Skeletal muscle cell (primary cell): ENCODE measurements around the gene MC1R.
"Not testable (repeated sequence)": the region's sequence is repeated elsewhere in the genome, so short reads cannot be mapped to it uniquely, and the experiment has no call there.

Source experiments
- DNase-seq: peaks from one replicate; pipeline ENCODE4 v3.0.0-alpha.2; 2010; ENCODE audit warnings: low read depth
- H3K4me3 ChIP-seq: 2 replicates; pipeline ENCODE4 v1.5.1; 2011; ENCODE audit warnings: low read depth, mild to moderate bottlenecking, control low read depth, low read length, moderate library complexity

MC1R gene

DNA sequence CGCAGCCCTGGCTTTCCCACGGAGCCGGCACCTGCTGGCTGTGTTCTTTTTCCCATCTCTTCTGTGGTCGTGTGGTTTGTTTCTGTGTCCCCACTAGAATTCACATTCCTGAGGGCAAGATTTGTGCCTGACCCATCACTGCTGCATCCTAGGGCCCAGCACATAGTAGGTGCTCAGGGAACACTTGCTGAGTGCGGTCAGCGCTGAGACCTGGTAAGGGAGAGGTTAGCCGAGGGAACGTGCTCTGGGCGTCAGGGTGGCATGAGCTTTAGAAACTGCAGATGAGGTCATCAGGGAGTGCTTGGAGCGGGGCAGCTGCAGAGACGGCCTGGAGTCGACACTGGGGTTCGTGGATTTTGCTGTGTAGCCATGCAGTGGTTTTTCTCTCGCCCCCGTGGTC is 35.8 kb downstream of the MC1R start:
- no peak overlapping the region for H3K4me3 ChIP-seq
- DNase-seq, result no peak

GRCh38 chr16:89955001-89955685 is 36.5 kb downstream of the MC1R start:
- no peak overlapping the region for H3K4me3 ChIP-seq
- no peak for DNase-seq

DNA sequence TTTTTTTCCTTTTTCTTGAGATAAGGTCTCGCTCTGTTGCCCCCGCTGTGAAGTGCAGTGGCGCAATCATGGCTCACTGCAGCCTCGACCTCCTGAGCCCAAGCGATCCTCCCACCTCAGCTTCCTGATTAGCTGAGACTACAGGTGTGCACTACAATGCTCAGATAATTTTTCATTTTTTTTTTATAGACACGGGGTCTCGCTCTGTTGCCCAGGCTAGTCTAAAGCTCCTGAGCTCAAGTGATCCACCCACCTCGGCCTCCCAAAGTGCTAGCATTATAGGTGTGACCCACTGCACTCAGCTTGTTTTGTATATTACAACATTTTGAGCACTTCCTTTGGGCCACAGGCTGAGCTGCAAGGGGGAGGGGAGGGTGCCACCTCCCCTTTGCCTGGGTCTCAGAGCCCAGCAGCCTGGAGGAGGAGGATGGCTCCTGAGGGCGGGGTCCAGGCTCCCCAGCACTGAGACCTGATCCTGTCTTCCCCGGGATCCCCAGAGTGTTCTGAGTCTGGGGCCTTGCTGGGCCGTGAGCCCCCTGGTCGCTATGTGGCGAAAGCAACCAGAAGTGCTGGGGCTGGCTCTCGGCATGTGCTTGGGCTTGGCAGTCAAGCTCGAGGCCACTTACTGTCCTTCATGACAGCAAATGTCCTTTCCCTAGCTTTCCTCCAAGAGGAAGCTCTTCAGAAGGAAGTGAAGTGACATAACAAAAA is 38.0 kb downstream of the MC1R start:
- DNase-seq, result no peak
- no peak overlapping the region for H3K4me3 ChIP-seq

DNA sequence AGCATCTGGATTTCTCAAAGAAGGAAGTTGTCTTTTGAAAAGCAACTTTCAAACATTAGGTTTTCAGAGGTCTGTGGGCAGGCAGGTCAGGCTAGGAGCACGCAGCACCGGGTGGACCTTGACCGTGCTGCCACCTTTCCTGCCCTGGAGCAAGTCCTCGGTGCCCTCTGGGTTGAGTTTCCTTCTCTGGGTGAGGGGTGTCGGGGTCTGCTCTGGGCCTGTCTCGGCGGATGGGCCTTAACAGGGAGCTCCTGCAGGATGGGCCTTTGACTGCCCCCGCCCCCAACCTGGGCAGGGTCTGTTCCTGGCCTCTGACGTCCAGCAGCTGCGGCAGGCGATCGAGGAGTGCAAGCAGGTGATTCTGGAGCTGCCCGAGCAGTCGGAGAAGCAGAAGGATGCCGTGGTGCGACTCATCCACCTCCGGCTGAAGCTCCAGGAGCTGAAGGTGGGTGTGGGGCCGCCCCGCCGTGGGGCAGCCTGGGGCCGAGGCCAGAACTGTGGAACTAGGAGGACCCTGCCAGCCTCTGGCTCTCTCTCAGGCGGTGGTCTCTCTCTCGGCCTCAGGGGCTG is 38.6 kb downstream of the MC1R start:
- no peak for DNase-seq
- no peak overlapping the region for H3K4me3 ChIP-seq

DNA sequence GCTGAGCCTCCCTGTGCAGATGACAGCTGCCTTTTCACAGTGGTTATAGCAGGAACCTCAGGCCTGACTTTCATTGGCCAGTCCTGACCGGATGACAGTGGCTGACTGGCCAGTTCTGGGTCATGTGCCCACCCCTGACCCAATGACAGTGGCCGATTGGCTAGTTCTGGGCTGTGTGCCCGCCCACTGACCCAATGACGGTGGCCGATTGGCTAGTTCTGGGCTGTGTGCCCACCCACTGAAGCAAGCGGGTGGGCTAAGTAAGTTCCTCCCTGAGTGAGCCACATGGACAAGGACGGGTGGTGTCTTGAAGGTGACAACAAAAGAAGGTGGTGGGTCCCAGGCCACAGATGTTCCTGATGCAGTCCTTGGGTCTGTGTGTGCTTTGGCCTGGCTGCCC is 39.4 kb downstream of the MC1R start:
- no peak overlapping the region for H3K4me3 ChIP-seq
- DNase-seq, result no peak

DNA sequence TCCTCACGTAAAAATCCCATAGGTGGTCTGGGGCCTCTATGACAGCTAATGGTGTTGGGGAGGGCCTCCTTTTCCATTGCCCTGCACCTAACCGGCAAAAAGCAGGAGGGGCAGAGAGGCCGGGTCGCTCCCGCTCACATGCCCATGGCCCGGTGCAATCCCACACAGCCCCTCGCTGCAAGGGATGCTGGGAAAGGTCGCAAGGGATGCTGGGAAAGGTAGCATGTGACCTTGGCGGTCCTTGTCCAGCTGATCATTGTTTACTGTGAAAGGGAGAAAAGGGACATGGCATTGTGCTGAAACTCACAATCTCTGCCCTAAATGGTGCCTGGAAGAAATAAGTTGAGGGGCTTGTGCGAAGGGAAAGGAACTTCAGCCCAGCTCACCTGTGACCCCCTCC is 39.9 kb downstream of the MC1R start:
- DNase-seq, result no peak
- H3K4me3 ChIP-seq, result no peak overlapping the region

- H3K4me3 ChIP-seq, result no peak overlapping the region
- no peak for DNase-seq
These were observed 42.3 kb downstream of the MC1R start for GRCh38 chr16:89960966-89961365.

- H3K4me3 ChIP-seq, result no peak overlapping the region
- no peak for DNase-seq
These were observed 43.3 kb downstream of the MC1R start for GRCh38 chr16:89961920-89962319.

- no peak overlapping the region for H3K4me3 ChIP-seq
- no peak for DNase-seq
These were observed 44.3 kb downstream of the MC1R start for GRCh38 chr16:89962754-89963498.

DNA sequence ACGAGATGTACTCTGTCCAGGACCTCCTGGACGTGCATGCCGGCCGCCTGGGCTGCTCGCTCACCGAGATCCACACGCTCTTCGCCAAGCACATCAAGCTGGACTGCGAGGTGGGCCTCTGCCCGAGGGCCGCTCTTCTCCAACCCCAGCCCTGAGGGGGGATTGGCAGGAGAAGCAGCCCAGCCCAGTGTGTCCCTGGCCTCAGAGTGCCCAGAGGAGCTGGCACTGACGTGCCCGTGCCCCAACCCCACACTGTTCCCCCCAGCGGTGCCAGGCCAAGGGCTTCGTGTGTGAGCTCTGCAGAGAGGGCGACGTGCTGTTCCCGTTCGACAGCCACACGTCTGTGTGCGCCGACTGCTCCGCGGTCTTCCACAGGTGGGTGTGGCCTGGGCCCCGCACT is 45.5 kb downstream of the MC1R start:
- no peak for DNase-seq

GRCh38 chr16:89965447-89966225 is 47.0 kb downstream of the MC1R start:
- no peak for DNase-seq
- H3K4me3 ChIP-seq, result no peak overlapping the region

More for the DNA sequence above, 45.5 kb downstream of the MC1R start:
- no peak overlapping the region for H3K4me3 ChIP-seq

DNA sequence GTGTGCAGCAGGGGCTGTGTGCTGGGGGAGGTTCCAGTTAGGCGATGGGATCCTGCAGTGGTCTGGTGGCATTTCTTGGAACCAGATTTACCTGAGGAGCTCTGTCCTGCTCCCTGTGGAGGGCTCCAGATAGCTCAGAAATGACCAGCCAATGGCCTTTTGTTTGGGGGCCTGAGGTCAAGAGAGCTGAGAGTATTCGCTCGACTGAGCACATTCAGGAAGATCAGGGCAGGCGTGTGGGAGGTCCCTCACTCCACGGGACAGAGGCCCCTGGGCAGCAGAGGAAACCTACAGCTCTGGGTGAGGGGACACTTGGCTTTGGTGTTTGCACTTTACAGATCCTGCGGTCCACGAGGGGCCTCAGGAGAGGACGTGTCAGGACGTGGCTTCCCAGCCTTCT is 48.1 kb downstream of the MC1R start:
- DNase-seq, result no peak
- H3K4me3 ChIP-seq, result no peak overlapping the region

GRCh38 chr16:89967436-89967835 is 48.8 kb downstream of the MC1R start:
- H3K4me3 ChIP-seq, DNase-seq: not testable (repeated sequence)

DNA sequence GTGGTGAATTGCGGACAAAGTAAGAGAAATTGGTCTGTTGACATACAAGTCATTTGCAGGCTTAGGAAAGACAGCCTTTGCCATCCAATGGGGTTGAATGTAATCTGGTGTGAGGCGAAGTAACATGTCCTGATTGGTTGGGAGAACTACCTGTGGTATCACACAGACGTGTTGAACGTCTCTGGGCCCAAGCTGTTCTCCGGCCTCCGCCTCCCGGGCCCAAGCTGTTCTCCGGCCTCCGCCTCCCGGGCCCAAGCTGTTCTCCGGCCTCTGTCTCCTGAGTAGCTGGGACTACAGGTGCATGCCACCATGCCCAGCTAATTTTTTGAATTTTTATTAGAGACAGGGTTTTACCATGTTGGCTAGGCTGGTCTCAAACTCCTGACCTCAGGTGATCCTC is 49.4 kb downstream of the MC1R start:
- H3K4me3 ChIP-seq, DNase-seq: not testable (repeated sequence)

- no peak overlapping the region for H3K4me3 ChIP-seq
- no peak for DNase-seq
These were observed 51.2 kb downstream of the MC1R start for GRCh38 chr16:89969741-89970410.
